ENCODE results near the gene LPIN1.

The LPIN1 gene

DNA sequence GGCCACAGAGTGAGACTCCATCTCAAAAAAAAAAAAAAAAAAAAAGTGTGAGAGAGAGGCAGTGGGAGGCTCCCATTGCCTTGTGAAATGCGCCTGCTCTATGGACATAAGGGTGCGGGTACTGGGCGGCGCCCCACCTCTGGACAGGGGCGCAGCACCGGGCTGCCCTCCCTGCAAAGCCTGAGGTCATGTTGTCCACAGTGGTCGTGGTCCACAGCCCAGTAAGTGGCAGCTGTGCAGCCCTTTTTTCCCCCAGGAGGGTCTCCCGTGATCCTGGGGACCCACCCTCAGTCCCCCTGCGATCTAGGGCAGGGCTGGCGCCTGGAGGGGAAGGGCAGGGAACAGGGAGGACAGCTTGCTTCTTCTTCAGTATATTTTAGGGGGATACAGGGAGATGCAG, 37.8 kb downstream of the LPIN1 start:
- DNase-seq: no peak
- TF ChIP-seq GATA1 (IDR thresholded peaks at IDR 0.05; ENCODE audit: low read depth, low read length): no peak
- TF ChIP-seq POLR2A (IDR thresholded peaks at IDR 0.05; ENCODE audit: low read length): no peak

DNA sequence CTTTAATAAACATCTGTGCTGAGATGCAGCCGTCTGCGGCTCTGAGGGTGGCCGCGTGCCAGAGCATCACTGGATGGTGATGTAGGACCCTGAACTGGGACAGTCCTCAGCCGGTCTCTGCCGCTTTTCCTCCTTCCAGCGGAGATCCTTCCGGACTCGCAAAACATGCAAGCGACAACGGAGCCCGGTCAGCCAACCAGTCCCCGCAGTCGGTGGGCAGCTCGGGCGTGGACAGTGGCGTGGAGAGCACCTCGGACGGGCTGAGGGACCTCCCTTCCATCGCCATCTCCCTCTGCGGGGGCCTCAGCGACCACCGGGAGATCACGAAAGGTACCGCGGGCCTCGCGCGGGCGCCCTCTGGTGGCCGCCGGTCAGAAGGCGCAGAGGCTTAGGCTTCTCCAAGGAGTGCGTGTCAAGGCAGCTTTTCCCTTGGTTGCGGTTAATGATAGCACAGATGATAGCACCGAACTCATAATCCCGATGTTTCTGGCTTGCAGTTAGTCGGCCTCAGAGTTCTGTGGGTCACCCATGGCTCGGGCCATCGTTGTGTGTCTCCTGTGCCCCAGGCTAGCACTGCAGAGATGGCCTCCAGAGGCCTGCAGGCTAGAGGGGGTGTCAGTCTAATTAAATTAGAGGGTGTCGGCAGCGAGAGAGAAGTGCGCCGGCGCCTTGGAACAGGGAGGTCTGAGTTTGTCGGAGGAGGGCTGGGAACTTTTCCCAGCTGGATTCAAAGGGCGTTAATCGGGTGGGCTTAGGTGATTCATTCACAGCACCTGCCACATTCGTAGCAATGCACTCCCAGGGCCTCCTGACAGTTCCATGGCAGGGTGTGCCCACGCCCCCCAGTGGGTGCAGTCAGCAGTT, 38.5 kb downstream of the LPIN1 start:
- peak; percentile 53 to 68 for DNase-seq
- TF ChIP-seq POLR2A (IDR thresholded peaks at IDR 0.05; ENCODE audit: low read length) (no peak), GATA1 (IDR thresholded peaks at IDR 0.05; ENCODE audit: low read depth, low read length) (no peak)

DNA sequence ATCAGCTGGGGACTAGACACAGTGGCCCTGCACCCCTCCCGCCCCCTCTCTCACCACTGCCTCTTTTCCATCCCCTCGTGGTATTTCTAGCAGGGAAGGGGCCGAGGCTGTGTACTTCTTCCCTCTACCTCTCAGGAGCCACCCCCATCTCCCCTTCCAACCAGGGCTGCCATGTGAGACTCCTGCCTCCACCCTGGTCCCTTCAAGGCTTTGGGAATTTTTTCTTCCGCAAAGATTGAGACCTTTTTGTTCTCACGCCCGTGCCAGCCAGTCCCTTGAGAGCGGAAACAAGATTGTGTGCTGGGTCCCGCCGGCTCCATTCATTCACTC, 39.1 kb downstream of the LPIN1 start:
- TF ChIP-seq POLR2A (IDR thresholded peaks at IDR 0.05; ENCODE audit: low read length) (no peak), GATA1 (IDR thresholded peaks at IDR 0.05; ENCODE audit: low read depth, low read length) (no peak)
- no peak for DNase-seq

DNA sequence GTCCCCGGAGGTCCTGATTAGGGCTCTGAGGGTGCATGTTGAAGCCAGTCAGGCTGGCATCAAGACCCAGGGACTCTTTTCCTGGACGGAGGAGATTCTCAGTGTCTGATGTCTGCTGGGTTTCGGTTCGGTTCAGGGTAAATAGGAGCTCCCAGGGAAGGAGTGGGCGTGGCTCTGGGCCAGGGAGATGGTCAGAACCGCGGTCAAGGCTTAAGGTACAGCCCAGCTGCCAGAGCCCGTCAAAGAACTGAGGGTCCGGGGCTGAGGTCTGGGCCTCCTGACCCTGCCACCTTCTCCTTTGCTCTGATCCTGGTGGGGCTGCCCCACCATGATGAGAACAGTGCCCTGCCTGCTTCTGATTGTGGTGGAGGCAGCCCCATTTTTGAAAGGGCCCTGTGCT, 39.8 kb downstream of the LPIN1 start:
- TF ChIP-seq GATA1 (IDR thresholded peaks at IDR 0.05; ENCODE audit: low read depth, low read length) (no peak), POLR2A (IDR thresholded peaks at IDR 0.05; ENCODE audit: low read length) (no peak)
- no peak for DNase-seq

DNA sequence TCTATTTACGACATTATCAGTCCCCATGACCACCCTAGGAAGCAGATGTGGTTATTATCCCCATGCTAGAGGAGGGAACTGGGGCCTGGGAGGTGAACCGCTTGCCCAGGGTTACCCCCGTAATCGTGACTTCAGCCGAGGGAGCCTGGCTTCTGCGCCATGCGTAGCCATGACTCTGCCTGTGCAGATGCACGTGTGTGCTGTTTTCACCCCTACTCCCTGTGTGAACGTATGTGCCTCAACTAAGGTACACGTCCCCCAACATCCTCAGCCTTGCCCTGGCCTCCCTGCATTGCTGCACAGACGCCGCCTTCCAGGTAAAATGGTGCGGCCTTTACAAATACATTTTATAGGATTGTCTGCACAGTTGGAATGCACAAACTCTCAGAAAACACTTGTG, 40.2 kb downstream of the LPIN1 start:
- no peak for DNase-seq
- TF ChIP-seq GATA1 (IDR thresholded peaks at IDR 0.05; ENCODE audit: low read depth, low read length) (no peak), POLR2A (IDR thresholded peaks at IDR 0.05; ENCODE audit: low read length) (no peak)

- no peak for DNase-seq
- no peak for TF ChIP-seq POLR2A (IDR thresholded peaks at IDR 0.05; ENCODE audit: low read length)
- TF ChIP-seq GATA1 (IDR thresholded peaks at IDR 0.05; ENCODE audit: low read depth, low read length): no peak
Observed at GRCh38 chr2:11787991-11788390, 41.6 kb downstream of the LPIN1 start.

- DNase-seq: peak in 1 of 2 experiments; percentile 17
- TF ChIP-seq GATA1 (IDR thresholded peaks at IDR 0.05; ENCODE audit: low read depth, low read length): no peak
- TF ChIP-seq POLR2A (IDR thresholded peaks at IDR 0.05; ENCODE audit: low read length): no peak
Observed at GRCh38 chr2:11788461-11789124, 42.2 kb downstream of the LPIN1 start.

- DNase-seq: peak in 1 of 2 experiments; percentile 10
- TF ChIP-seq POLR2A (IDR thresholded peaks at IDR 0.05; ENCODE audit: low read length) (no peak), GATA1 (IDR thresholded peaks at IDR 0.05; ENCODE audit: low read depth, low read length) (no peak)
Observed at GRCh38 chr2:11789243-11789642, 42.8 kb downstream of the LPIN1 start.

DNA sequence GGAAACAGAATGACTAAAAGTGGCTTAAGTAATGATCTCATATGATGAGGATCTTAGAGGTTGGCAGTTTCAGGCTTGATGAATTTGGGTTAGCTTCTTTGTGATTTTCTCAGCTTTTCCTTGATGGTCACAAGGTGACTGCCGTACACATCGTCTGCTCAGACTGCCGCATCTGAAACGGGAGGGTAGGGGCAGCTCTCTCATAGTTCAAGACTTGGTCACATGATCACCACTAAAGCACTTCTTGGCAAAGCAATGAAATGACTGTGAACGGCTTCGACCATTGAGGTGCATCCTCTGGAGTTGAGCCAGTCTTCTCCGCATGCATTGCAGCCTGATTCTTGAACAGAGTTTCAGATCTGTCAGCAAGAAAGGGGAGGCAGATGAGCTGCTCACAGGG, 43.8 kb downstream of the LPIN1 start:
- TF ChIP-seq POLR2A (IDR thresholded peaks at IDR 0.05; ENCODE audit: low read length) (no peak), GATA1 (IDR thresholded peaks at IDR 0.05; ENCODE audit: low read depth, low read length) (no peak)
- DNase-seq: no peak

DNA sequence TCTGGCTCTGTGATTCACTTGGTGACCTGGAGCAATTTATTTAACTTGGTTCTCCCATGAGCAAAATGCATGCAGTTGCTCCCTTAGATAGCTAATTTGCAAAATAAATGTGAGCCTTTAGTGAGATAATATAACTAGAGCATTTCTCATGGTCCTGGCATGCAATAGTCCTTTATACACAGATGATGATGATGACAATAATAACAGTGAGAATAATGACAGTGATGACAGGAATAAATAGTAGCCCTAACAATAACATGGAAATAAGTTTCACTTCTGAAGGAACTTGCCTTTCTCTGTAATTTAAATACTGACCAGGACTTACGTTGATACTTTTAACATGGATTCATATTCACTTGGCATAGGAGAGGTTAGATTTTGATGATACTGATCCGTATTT, 49.2 kb downstream of the LPIN1 start:
- no peak for TF ChIP-seq GATA1 (IDR thresholded peaks at IDR 0.05; ENCODE audit: low read depth, low read length)
- TF ChIP-seq POLR2A (IDR thresholded peaks at IDR 0.05; ENCODE audit: low read length): no peak

GRCh38 chr2:11796190-11797171, 50.0 kb downstream of the LPIN1 start:
- no peak for DNase-seq
- no peak for TF ChIP-seq GATA1 (IDR thresholded peaks at IDR 0.05; ENCODE audit: low read depth, low read length)
- no peak for TF ChIP-seq POLR2A (IDR thresholded peaks at IDR 0.05; ENCODE audit: low read length)

More for the DNA sequence above, 49.2 kb downstream of the LPIN1 start:
- no peak for DNase-seq

DNA sequence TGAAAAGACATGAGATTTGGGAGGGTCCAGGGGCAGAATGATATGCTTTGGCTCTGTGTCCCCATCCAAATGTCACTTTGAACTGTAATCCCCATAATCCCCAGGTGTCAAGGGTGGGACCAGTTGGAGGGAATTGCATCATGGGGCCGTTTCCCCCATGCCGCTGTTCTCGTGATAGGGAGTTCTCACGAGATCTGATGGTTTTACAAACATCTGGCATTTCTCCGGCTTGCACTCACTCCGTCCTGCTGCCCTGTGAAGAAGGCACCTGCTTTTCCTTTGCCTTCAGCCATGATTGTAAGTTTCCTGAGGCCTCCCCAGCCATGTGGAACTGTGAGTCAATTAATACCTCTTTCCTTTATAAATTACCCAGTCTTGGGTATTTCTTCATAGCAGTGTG, 51.4 kb downstream of the LPIN1 start:
- no peak for DNase-seq
- TF ChIP-seq GATA1 (IDR thresholded peaks at IDR 0.05; ENCODE audit: low read depth, low read length) (no peak), POLR2A (IDR thresholded peaks at IDR 0.05; ENCODE audit: low read length) (no peak)

GRCh38 chr2:11798701-11799435, 52.4 kb downstream of the LPIN1 start:
- no peak for DNase-seq
- no peak for TF ChIP-seq GATA1 (IDR thresholded peaks at IDR 0.05; ENCODE audit: low read depth, low read length)
- no peak for TF ChIP-seq POLR2A (IDR thresholded peaks at IDR 0.05; ENCODE audit: low read length)
